Uterus (tissue), 2 donors: ENCODE results near the gene GSG1L.

Source experiments
- POLR2A ChIP-seq, 2 donors: fragments of 450-650 bp; IDR thresholded peaks; one replicate each; pipeline ENCODE4 v1.6.1; 2016; ENCODE audit warnings: antibody characterized with exemption in 2 of 2, mild to moderate bottlenecking in 1 of 2, moderate library complexity in 1 of 2
- TF ChIP-seq, protein P1 (sequence below), 4 experiments: fragments of 200-600 bp in 2 of 4; fragments of 450-650 bp in 2 of 4; sonication (generic) in 2 of 4; IDR thresholded peaks; one replicate each; pipeline ENCODE4 v1.5.1; 2016 to 2019; ENCODE audit warnings: antibody characterized with exemption in 4 of 4, mild to moderate bottlenecking in 2 of 4, moderate library complexity in 1 of 4

DNA sequence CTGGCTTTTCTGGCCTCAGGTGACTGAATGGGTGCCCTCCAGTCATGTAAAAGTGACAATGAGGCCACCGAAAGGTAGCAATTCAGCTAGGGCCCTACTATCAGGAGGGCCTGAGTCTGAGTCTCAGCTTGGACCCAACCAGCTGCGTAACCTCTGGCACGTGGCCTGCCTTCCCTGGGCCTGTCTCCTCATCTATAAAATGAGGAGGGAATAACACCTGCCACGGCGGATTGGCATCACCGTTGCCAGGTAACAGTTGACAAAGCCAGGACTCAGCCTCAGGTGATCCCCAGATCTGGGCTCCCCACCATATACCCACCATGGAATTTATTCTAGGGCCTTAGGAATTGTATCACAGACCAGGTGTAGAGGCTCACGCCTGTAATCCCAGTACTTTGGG lies 296.4 kb downstream of the GSG1L start:
- TF ChIP-seq, protein P1, sequence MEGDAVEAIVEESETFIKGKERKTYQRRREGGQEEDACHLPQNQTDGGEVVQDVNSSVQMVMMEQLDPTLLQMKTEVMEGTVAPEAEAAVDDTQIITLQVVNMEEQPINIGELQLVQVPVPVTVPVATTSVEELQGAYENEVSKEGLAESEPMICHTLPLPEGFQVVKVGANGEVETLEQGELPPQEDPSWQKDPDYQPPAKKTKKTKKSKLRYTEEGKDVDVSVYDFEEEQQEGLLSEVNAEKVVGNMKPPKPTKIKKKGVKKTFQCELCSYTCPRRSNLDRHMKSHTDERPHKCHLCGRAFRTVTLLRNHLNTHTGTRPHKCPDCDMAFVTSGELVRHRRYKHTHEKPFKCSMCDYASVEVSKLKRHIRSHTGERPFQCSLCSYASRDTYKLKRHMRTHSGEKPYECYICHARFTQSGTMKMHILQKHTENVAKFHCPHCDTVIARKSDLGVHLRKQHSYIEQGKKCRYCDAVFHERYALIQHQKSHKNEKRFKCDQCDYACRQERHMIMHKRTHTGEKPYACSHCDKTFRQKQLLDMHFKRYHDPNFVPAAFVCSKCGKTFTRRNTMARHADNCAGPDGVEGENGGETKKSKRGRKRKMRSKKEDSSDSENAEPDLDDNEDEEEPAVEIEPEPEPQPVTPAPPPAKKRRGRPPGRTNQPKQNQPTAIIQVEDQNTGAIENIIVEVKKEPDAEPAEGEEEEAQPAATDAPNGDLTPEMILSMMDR (IDR thresholded peaks at IDR 0.05) = no peak
- TF ChIP-seq POLR2A (IDR thresholded peaks at IDR 0.05) = no peak
